Stimulated activated CD8-positive, alpha-beta memory T cell treated with anti-CD3 and anti-CD28 coated beads, Interleukin-4, amount 100 ng/mL, for 24 hours (primary cell): ENCODE results near the gene LSS.
"Not testable (repeated sequence)": the region's sequence is repeated elsewhere in the genome, so short reads cannot be mapped to it uniquely, and the experiment has no call there.

ENCODE experiments used
- DNase-seq: peaks from one replicate; pipeline ENCODE4 v3.0.0-alpha.2; 2020; ENCODE audit warnings: low read depth

LSS gene

DNA sequence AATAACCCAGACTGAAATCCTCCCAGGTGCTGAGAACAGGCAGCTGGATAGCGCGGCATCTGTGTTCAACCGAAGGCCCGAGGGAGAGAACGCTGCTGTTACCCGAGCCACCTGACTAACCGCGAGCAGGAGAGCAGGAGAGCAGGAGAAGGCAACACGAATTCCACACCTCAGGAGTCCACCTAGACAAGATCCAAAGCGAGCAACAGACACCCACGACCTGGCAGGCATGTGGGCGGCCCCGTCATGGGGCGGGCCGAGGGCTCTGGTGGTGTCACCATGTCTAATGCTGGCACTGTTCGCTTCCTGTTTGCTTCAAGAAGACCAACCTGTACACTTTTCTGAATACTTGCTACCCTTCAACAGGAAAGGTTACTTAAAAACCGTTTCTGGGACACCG, 23.4 kb downstream of the LSS start:
- DNase-seq, result no peak

DNA sequence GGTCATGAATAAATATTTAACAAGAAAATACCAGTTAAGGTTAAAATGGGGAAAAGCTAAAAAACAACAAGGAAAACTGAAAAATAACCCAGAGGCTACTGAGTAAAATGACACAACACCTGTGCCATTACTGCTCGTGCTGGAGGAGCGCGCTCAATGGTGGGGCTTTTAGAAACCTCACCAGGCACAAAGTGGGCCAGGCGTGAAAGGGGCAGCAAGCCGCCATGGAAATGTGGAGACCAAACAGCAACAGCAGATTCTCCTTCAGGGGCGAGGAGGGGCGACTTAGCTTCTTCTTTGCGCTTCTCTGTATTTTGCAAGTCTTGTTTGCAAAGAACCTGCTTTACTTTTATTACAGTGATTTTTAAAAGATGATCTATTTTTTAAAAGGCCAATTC, 25.4 kb downstream of the LSS start:
- DNase-seq, result no peak

DNA sequence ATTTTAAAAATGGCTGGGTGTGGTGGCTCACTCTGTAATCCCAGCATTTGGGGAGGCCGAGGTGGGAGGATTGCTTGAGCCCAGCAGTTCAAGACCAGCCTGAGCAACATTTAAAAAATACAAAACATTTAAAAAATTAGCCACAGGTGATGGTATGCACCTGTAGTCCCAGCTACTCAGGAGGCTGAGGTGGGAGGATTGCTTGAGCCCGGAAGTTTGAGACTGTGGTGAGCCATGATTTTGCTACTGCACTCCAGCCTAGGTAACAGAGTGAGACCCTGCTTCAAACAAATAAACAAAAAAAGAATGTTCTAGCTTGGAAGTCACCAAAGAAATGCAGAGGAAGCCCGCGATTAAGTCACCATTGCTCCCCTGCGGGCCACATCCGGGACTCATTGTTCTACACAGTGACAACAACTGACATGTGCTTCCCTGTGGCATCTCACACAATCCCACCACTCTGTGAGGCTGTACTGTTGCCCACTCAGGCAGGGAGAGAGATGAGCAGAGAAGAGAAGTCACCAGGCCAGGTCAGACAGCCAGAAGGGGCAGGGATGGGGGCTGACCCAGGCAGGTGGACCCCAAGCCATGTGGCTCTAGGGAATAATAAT, 25.9 kb downstream of the LSS start:
- no peak for DNase-seq

DNA sequence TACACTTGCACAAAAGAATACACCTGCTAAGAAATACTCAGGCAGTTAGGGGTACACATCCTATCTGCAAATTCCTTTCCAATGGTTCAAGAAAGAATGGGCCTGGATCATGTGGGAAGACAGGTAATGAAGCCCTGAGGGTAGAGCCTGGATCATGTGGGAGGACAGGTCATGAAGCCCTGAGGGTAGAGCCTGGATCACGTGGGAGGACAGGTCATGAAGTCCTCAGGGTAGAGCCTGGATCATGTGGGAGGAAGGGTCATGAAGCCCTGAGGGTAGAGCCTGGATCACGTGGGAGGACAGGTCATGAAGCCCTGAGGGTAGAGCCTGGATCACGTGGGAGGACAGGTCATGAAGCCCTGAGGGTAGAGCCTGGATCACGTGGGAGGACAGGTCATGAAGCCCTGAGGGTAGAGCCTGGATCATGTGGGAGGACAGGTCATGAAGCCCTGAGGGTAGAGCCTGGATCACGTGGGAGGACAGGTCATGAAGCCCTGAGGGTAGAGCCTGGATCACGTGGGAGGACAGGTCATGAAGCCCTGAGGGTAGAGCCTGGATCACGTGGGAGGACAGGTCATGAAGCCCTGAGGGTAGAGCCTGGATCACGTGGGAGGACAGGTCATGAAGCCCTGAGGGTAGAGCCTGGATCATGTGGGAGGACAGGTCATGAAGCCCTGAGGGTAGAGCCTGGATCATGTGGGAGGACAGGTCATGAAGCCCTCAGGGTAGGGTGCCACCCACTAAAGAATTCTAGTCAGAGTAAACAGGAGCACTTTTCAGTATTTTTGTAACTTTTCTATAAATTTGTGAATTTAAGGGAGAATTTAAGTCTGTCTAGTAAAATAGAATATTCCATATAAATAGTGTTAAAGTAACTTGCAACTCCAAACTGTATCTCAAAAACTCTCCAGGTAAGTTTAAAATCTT, 27.4 kb downstream of the LSS start:
- not testable (repeated sequence) for DNase-seq

DNA sequence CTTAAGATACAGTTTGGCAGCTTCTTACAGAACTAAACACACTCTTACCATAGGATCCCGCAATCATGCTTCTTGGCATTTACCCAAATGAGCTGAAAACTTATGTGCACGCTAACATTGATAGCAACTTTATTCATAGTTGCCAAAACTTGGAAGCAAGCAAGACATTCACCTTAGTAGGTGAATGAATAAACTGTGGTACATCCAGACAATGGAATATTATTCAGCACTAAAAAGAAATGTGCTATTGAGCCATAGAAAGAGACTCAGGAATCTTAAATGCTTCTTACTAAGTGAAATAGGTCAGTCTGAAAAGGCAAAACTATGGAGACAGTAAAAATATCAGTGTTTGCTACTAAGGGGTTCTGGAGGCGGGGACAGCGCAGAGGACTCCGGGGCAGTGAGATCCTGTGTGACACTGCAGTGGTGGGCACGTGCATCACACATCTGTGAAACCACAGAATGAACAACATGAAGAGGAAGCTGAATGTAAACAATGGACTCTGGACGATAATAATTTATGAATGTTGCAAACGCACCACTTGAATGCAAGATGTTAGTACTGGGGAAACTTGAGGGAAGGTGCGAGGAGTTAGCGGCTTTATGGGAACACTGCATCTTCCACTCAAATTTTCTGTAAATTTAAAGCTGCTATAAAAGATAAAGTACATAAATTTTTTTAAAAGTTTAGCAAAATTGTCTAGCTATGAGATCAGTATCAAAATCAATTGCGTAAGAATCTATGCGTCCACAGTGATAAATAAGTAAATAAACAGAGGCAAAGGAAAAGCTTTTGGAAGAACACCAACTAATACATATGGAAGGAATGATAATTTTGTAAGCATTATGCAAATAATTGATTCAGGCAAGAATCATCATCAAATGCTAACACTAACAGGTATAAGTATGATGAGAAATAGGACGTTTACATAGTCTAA, 28.9 kb downstream of the LSS start:
- no peak for DNase-seq

DNA sequence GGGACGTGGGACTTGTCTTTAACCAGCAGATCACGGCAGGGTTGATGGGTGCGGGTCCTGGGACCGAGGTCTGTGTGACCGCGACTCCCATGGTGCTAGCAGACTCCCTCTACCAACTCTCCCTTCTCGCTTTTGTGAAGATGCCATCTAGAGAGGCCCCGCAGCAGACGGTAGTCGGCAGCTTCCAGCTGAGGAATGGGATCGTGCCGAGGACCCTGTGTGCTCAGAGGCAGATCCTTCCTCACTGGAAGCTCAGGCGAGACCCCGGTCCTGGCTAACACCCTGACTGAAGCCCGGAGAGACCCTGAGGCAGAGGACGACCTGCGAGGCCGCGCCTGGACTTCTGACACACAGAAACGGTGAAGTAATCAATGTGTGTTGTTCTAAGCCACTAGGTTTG, 31.8 kb downstream of the LSS start:
- DNase-seq, result no peak

DNA sequence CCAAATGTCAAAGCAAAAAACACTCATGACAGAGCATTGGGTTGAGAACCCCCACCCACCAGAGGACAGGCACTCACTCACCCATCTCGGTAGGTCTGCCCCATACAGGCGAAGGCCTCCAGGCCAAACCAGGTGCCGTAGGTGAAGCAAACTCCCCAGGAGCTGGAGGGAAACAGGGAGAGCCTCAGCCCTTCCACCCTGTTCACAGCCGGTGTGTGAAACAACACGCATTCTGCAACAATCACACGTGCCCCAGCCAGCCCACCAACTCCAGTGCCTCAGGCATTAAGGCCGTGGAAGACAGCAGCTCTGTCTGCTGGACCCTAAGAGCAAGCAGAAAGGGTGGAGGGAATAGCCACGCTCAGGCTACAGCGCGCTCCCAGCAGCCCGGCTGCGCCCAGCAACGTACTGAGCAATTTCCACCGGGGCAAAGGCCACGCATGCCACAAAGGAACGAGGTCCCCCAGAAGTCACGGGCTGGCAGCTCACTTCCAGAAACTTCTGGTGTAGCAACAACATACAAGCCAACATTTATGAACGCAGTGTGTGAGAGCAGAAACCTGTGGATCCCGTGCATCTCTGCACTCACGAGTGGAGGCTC, 32.9 kb downstream of the LSS start:
- DNase-seq, result no peak

DNA sequence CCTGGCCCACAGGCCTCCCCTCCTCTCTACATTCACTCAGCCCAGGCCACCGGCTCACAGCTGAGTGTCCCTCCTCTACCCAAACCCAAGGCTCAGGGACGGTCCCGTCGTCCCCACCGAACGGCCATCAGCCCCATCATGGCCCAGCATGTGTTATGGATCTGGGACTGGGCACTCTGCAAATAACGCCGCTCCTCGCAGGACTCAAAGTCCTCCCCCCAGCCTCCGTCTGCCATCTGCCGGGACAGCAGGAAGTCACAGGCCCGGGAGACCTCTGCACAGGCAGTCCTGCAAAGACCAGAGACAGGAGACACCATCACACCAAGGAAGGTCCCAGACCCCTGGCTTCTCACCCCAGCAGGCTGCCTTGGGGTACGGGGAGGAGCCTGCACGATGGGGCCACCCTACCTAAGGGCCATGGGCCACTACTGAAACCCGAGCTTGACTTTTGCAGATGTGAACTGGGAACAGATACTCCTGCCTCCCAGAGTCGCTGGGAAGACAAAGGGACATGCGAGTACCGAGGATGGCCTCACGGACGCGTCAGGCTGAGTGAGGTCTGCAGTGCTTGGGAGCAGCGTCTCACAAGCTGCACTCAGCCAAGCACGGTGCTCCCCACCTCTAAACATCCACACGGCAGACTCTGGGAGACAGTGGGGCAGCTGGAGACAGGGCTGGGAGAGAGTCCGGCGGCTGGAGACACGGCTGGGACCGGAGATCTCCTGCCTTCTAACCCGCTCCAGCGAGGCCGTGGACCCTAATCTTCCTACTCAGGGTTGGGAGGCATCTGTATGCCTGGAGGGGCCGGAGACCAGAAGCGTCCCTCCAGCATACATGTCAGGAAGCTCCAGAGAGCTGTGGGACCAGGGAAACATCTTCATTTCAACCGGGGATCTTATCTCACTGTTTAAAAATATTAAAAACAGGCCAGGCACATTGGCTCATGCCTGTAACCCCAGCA, 33.9 kb downstream of the LSS start:
- DNase-seq, result no peak

DNA sequence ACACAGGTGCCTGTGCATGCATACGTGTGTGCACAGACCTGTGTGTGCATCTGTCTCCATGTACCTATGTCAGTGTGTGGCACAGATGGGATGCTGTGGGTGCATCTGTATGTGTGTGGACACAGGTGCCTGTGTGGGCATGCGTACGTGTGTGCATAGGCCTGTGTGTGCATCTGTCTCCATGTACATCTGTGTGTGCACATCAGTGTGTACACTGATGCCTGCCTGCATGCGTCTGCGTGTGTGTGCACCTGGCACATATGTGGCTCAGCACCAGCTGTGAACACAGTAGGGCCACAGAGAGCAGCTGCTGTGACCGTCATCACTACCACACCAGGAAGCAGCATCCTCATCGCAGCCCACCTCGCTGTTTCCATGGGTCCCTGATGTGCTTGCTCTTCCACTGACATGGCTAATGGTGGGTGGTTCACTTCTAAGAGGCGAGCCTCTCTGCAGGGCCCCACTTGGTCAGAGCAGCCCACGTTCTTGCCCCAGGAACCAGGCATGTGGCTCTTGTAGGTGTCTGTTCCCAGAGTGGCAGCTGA, 34.7 kb downstream of the LSS start:
- no peak for DNase-seq

DNA sequence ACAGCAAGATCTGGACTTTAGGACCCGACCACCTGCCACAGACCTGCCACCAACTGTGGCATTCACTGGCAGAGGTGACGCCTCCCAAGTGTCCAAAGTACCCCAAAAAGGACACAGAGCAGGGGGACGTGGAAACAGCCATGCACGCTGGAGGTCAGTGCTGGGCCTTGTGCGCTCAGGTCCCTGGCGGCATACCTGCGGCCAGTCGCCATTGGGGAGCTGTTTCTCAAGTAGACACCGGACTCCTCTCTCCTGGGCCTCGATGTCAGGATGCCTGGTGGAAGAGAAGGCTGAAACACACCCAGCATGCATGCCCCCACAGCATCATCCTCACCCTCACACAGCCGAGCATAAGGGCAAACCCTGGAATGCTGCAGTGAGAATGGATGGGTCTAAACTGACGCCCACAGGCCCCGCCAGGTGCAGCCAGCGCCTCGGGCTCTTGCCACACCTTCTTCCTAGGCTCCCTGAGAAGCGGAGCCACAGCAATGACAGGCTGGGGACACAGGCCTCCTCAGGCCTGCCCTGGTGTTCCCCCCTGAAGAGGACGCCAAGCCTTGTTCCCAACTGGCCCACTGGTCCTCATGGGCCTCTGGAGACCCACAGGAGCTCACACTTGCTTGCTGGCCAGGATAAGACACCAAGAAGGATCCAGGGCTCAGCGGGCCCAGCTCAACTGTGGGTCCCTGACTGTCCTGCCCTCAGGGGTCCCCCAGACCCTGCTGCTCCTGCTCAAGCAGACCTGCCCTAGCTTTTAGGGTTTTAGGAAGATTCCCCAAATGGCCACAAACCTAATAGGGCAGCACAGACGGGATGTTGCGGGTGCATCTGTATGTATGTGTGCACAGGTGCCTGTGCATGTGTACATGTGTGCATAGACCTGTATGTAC, 36.6 kb downstream of the LSS start:
- DNase-seq, result no peak

DNA sequence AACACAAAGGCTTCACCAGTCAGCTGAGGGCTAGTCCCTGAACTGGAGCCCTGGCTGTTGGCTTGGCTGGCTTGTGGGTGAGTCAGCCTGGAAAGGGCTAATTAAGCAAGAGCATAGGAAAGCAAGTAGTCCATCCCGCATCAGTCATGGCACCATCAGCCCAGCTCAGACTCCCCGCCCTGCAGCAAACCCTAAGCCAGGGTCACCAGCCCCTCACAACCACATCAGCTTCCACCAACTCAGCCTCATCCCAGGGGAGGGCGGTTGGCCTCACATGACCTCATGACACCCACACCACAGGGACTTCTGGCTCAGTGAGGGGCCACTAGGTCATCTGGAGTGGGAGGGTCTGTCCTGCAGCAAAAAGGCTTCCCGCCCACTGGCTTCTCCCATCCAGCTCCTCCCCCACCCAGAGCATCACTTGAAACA, 37.3 kb downstream of the LSS start:
- no peak for DNase-seq

DNA sequence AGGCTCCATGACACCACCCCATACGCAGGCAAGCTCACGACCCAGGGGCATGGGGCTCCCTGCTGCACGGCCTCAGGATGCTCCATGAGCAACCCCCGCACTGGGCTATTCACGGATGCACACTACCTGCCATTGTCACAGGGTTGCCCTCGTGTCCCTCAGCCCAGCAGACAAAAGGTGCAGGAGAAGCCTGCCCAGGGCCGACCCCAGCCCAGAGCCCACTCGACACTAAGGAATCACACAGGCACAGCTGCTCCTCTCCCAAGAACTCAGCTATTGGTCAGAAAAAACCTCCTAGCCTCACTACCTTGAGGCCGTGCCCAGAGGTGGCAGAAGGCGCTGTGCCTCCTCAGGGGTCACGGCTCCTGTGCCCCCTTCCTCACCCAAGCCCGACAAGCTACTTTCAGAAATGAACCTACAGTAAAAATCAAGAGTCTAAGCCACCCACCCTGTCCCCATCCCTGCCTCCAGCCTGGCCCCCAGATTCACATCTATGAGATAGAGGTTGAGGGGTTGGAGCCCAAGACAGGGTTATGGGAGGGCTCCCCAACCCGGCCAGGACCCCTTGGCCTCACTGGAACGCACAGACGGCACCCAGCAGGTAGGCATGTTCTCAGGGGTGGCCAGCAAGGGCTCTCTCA, 38.0 kb downstream of the LSS start:
- DNase-seq, result no peak

DNA sequence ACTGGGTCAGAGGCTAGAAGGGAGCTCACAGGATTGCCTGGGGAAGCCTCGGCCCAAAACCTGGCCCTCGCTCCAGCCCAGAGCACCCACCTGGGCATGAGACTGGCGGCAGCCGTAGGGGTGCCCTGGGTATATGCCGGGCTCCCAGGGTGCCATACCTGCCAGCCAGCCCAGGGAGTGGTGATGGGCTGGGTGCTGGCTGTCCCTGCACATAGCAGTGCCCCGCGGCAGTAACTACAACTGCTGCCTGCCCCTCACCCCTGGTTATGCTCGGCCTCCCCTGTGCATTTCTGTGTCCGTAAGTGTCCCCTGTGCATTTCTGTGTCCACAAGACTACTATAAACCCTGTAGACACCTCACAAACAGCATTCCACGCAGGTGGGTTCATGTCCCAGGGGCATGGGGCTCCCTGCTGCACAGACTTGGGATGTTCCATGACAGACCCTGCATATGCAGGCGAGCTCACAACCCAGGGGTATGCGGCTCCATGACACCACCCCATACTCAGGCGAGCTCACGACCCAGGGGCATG, 38.5 kb downstream of the LSS start:
- DNase-seq, result no peak

DNA sequence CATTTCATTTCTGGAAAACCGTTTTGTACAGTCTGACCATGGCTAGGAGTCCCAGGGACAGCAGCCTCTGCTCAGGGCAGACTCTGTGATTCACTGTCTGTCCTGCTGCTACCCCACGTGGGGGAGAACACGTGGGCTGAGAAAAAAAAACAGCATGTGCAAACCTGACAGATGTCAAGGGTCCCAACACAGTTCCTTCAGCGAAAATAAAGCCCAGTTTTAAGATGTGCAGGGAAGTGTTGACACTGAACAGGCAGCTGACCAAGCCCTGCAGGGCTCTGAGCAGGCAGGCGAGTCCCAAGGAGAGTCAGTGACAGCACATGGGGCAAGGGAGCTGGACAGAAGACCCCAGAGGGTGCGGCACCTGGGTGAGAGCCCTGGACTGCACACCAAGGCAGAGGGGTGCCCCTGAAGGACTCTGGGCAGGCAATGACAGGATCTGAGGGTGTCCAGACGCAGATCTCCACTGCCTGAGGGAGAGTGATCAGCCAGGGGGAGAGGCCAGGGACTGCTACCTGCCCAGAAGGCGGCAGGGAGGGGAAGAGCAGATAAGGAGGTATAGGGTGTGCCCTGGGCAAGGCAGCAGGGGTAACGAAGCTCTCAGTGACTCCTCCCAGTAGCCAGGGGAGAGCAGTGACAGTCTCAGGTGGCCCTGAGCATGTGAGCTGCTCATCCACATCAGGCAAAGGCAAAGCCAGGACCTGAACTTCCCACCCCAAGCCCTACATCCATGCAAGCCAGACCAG, 39.2 kb downstream of the LSS start:
- DNase-seq, result no peak

DNA sequence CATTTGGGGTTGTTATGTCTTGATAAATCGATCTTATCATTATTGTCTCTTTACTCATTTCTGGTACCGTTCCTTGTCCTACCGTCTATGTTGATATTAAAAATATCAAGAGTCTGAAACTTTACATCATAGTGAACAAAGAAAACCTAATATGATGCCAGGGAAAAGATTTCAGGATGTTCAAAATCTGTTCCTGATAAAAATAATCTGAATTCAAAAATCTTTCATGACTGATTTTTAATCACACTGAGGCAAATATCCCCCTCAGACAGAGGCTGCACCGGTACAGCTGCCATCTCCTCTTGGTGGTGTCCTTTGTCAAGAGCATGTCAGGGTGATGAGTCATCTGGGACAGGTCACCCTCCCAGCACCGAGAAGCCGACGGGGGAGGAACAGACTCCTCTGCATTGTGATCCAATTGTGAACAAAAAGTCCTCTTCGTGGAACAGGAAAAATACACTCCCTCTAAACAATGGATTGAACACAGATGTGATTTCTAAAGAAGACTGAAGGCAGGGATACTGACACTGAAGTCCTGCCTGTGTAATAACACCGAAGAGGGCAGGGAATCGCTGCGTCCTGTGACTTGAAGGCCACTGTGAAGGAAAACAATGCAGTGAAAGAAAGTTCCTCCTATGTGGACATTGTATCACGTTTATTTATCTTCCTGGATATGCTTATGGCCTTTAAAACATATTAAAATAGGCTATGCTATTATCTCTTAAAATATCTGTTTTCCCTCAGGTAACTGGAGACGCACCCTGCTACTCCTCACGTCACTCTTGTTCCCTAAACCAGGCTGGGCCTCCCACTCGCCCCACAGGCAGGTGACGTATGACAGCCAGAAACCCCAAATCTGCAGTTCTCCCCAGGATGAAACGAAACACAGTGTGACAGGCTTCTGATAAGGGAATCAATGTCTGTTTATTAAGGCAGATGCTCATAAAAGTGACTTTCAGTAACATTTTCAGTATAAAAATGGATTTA, 40.1 kb downstream of the LSS start:
- DNase-seq, result no peak

DNA sequence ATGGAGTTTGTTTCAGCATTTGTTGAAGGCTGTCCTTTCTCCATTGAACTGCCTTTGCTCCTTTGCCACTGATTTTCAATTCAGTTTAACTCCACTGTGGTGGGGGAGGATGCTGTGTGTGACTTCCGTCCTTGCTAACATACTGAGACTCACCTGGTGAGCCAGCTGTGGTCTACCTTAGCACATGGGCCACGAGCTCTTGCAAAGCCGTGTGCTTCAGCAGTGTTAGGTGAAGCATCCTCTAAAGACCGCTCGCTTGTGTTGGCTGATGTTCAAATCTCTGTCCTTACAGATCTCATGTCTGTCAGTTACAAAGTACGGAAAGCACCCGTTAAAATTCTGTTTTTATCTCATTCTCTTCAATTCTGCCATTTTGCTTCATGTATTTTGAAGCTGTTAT, 40.8 kb downstream of the LSS start:
- DNase-seq, result no peak

DNA sequence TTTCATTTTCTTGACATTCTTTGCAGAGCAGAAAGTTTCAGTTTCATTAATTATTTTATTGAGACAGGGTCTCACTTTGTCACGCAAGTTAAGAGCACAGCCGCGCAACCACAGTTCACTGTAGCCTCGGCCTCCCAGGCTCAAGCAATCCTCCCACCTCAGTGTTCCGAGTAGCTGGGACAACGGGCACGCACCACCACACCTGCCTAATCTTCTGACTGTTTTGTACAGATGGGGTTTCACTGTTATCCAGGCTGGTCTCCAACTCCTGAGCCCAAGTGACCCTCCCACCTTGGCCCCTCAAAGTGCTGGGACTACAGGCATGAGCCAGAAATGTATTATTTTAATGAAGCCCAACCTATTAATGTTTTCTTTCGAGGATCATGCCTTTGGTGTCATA, 41.3 kb downstream of the LSS start:
- no peak for DNase-seq
